ENCODE results near the gene C7. TPM values are rescaled to one million over a fixed set of nuclear protein-coding genes. Genes with fewer than 3 reads are reported as not detected.

Gene C7
- total and polyA plus RNA-seq, 2 of the 8 experiments (the other 6 are each of a cell fraction or from before 2014, with no cell fraction given), result 0.08 TPM; not detected in 1

GRCh38 chr5:40916226-40916625, 6.9 kb downstream of the C7 start:
- Histone ChIP-seq H3K27ac (ENCODE audit: low read depth, low read length) (no peak overlapping the region), H3K4me3 (ENCODE audit: extremely low read depth in 1 of 4, insufficient read depth in 2 of 4, low read depth in 3 of 4, low read length in 4 of 4) (no peak overlapping the region), H3K27me3 (replicated peaks in 1 of 4; ENCODE audit: control insufficient read depth in 3 of 4, extremely low read depth in 1 of 4, insufficient read depth in 3 of 4, low read length in 3 of 4) (peaks cover 0 to 2% (median 0%) of the 10 kb centered on the region in 4 experiments; a peak in 3 of 7 replicates), H2AK5ac (ENCODE audit: low read depth, low read length) (no peak overlapping the region), H2BK15ac (ENCODE audit: low read length) (no peak overlapping the region), H4K8ac (ENCODE audit: extremely low read depth, insufficient read depth, low read length) (no peak overlapping the region), H4K20me1 (replicated peaks in 1 of 2; ENCODE audit: control insufficient read depth in 1 of 2, insufficient read depth in 2 of 2, low read length in 2 of 2) (no peaks in the 10 kb centered on the region), H3K79me2 (ENCODE audit: control insufficient read depth in 1 of 2, insufficient read depth in 2 of 2, low read length in 2 of 2) (no peaks in the 10 kb centered on the region), H2AFZ (ENCODE audit: low read length) (no peak overlapping the region), H3K4me1 (replicated peaks in 1 of 4; ENCODE audit: control insufficient read depth in 3 of 4, insufficient read depth in 4 of 4, low read length in 3 of 4) (peaks cover 1 to 8% (median 4%) of the 10 kb centered on the region in 4 experiments; a peak in 3 of 7 replicates), H2BK120ac (replicated peaks; ENCODE audit: low read depth, low read length) (no peak overlapping the region), H3K4ac (replicated peaks; ENCODE audit: insufficient read length, low read depth, low read length) (no peak overlapping the region), H3K9ac (replicated peaks in 1 of 4; ENCODE audit: extremely low read depth in 1 of 4, low read depth in 3 of 4, low read length in 3 of 4) (no peak overlapping the region), H3K9me3 (ENCODE audit: insufficient read depth in 2 of 2, low read depth in 1 of 2, low read length in 1 of 2) (0 out of 4 replicates have a peak, but pooled peaks cover 0 to 5% of the 10 kb centered on the region in 2 experiments), H2BK12ac (ENCODE audit: low read depth, low read length) (no peak overlapping the region), H3K56ac (replicated peaks; ENCODE audit: insufficient read length, low read depth, low read length) (no peak overlapping the region), H2BK20ac (ENCODE audit: low read length) (no peak overlapping the region), H3K4me2 (ENCODE audit: insufficient read depth in 1 of 2, low read depth in 2 of 2, low read length in 2 of 2) (peak overlapping the region; percentile 29 to 43; a peak in 3 of 4 replicates), H3K79me1 (ENCODE audit: low read depth, low read length) (no peaks in the 10 kb centered on the region), H3K36me3 (ENCODE audit: control insufficient read depth in 2 of 4, insufficient read depth in 4 of 4, low read length in 3 of 4) (no peaks in the 10 kb centered on the region), H3K23ac (ENCODE audit: insufficient read length) (no peak overlapping the region), H4K91ac (replicated peaks; ENCODE audit: insufficient read length, low read length) (no peak overlapping the region), H4K5ac (ENCODE audit: insufficient read length, low read depth, low read length) (no peak overlapping the region), H3K14ac (ENCODE audit: insufficient read length) (no peak overlapping the region), H3K23me2 (ENCODE audit: low read depth, low read length) (no peaks in the 10 kb centered on the region), H3K18ac (ENCODE audit: extremely low read depth, low read length) (no peak overlapping the region), H2BK5ac (ENCODE audit: low read depth, low read length) (no peak overlapping the region)
- FAIRE-seq, result peak; percentile 42
- CTCF ChIA-PET (ENCODE audit: partially characterized antibody), result interaction anchor here (1.9 kb wide), 1 partner anchor 11 kb away, joined by 10 read pairs; no protein-coding TSS in a partner anchor
- 32% methylated on average over 4 of the region's 4 CpGs; no CpG with 5 or more reads in 1 of the 2 experiments for WGBS, 2 experiments (ENCODE audit: extremely low coverage in 1 of 2, insufficient coverage in 1 of 2, insufficient read length in 1 of 2, insufficient replicate concordance in 2 of 2, low coverage in 1 of 2, low lambda C conversion rate in 2 of 2, missing lambda C conversion rate in 1 of 2)
- POLR2A ChIA-PET (ENCODE audit: partially characterized antibody), result no interaction called here
- no peak for DNase-seq (ENCODE audit: low read depth in 1 of 2, low spot score in 2 of 2)
- no peak for TF ChIP-seq SP4 (IDR thresholded peaks at IDR 0.05; ENCODE audit: low read length)
